Esophagus squamous epithelium (tissue), 5 donors: ENCODE data around the gene MSMO1. TPM values are rescaled to one million over a fixed set of nuclear protein-coding genes. Genes with fewer than 3 reads are reported as not detected.
"Not testable (repeated sequence)": the region's sequence is repeated elsewhere in the genome, so short reads cannot be mapped to it uniquely, and the experiment has no call there.

Source experiments
- DNase-seq: peaks from one replicate; lab custom pipeline; 2025; lab: John Stamatoyannopoulos, UW
- H3K27ac ChIP-seq, 4 donors: fragments of 200-600 bp; sonication (generic); one replicate each; pipeline ENCODE4 v1.5.1; 2016 to 2019; ENCODE audit warnings: mild to moderate bottlenecking in 1 of 4
- H3K27me3 ChIP-seq, 4 donors: fragments of 200-600 bp; sonication (generic); 1 replicate in 3 of 4; 2 replicates in 1 of 4; pipeline versions ENCODE4 v1.5.1 to v1.6.0; 2017 to 2021; ENCODE audit warnings: antibody characterized with exemption in 1 of 4
- H3K36me3 ChIP-seq, 3 donors: fragments of 200-600 bp; sonication (generic); one replicate each; pipeline ENCODE4 v1.5.1; 2016 to 2019
- H3K4me1 ChIP-seq, 3 donors: fragments of 200-600 bp; sonication (generic); one replicate each; pipeline ENCODE4 v1.5.1; 2017 to 2019
- H3K4me3 ChIP-seq, 4 donors: fragments of 200-600 bp; sonication (generic); 1 replicate in 3 of 4; 2 replicates in 1 of 4; pipeline ENCODE4 v1.5.1; 2016 to 2019; ENCODE audit warnings: mild to moderate bottlenecking in 2 of 4, moderate library complexity in 1 of 4
- H3K9me3 ChIP-seq, 3 donors: fragments of 200-600 bp; sonication (generic); one replicate each; pipeline ENCODE4 v1.5.1; 2016 to 2019
- POLR2A ChIP-seq, 4 donors: fragments of 450-650 bp; IDR thresholded peaks; one replicate each; pipeline ENCODE4 v1.6.1; 2017; ENCODE audit warnings: antibody characterized with exemption in 4 of 4, mild to moderate bottlenecking in 4 of 4, moderate library complexity in 3 of 4
- WGBS, 2 donors: methylation state at CpG; one replicate each; pipeline ENCODE4 v1.1.5; 2018; 5-methylcytosine and 5-hydroxymethylcytosine counted together
- intact Hi-C: fragments of 100-400 bp; cut with DNase I; formaldehyde crosslinking; loops from one replicate; pipeline ENCODE4 v1.15.0; 2022
- total RNA-seq, 4 donors: library from RNA; depleted of rRNA; stranded (reverse); fragments of >200 nt; gene quantifications; one replicate each; pipeline ENCODE4 v1.1.0, GENCODE V29; 2016
- TF ChIP-seq, protein P1 (sequence below), 6 experiments: fragments of 450-650 bp in 4 of 6; fragments of 200-600 bp in 2 of 6; sonication (generic) in 2 of 6; IDR thresholded peaks; one replicate each; pipeline ENCODE4 v1.5.1; 2016 to 2019; ENCODE audit warnings: antibody characterized with exemption in 6 of 6, mild to moderate bottlenecking in 4 of 6, moderate library complexity in 4 of 6
- donor health status: DM: yes; HTN: yes; CAD: no.

The MSMO1 gene
- total RNA-seq, 4 donors from 2014 or later: 122 to 302 (median 172) TPM

DNA sequence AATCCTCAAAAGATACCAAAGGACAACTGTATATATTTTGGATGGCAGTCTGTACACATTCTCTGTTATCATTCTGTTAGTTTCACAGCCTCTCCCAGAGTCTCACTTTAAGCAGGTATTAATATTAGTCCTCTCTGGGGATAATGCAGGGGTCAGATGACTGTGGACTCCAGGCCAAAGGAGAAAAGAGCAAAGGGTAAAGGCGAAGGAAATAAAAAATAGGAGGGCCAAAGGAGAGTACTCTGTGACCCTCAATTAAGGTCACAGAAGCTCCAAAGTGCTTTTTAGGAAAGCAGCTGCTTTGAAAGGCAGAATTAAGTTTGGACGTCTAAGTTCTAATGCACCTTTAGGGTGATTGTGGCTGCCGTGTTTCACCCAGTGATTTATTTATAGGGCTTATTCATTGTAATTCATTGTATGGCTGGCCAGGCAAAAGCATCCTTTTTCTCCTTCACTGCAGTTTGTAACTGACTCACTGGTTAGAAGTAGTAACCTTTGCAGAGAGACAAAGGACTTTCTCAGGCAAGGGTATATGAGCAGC, 7.8 kb downstream of the MSMO1 start:
- no peak for DNase-seq
- no peak for TF ChIP-seq POLR2A (IDR thresholded peaks at IDR 0.05)
- TF ChIP-seq, protein P1, sequence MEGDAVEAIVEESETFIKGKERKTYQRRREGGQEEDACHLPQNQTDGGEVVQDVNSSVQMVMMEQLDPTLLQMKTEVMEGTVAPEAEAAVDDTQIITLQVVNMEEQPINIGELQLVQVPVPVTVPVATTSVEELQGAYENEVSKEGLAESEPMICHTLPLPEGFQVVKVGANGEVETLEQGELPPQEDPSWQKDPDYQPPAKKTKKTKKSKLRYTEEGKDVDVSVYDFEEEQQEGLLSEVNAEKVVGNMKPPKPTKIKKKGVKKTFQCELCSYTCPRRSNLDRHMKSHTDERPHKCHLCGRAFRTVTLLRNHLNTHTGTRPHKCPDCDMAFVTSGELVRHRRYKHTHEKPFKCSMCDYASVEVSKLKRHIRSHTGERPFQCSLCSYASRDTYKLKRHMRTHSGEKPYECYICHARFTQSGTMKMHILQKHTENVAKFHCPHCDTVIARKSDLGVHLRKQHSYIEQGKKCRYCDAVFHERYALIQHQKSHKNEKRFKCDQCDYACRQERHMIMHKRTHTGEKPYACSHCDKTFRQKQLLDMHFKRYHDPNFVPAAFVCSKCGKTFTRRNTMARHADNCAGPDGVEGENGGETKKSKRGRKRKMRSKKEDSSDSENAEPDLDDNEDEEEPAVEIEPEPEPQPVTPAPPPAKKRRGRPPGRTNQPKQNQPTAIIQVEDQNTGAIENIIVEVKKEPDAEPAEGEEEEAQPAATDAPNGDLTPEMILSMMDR (IDR thresholded peaks at IDR 0.05): no peak
- H3K4me3 ChIP-seq: no peak overlapping the region
- peaks cover 0 to 51% (median 0%) of the 10 kb centered on the region in 3 donors for H3K4me1 ChIP-seq
- WGBS, 2 donors: 72 to 73% methylated on average over 3 of the region's 3 CpGs
- no peak overlapping the region for H3K27ac ChIP-seq
- peaks cover 0 to 86% (median 3%) of the 10 kb centered on the region in 3 donors for H3K36me3 ChIP-seq
- no peaks in the 10 kb centered on the region for H3K27me3 ChIP-seq
- no peaks in the 10 kb centered on the region for H3K9me3 ChIP-seq
- intact Hi-C loops: no loop called here

DNA sequence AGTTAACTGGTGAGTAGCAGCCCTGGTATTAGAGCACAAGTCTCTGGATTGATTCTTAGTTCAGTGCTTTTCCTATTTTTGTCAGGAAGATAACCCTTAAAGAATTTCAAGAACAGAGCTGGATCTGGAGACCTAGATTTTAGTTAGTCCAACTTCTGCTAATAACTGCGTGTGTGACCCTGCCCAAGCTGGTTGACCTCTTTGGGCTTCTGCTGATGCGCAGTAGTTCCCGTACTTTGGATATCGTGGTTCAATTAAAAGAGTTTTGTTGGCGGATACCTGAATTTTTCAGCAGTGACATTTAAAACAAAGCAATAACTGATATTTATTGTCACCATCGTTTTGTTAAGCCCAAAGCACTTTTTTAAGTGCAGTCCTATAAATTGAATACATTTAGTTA, 9.3 kb downstream of the MSMO1 start:
- intact Hi-C loops: no loop called here
- no peak for DNase-seq
- Histone ChIP-seq H3K9me3 (no peaks in the 10 kb centered on the region), H3K27ac (no peak overlapping the region), H3K27me3 (no peaks in the 10 kb centered on the region), H3K4me3 (no peak overlapping the region), H3K4me1 (peaks cover 0 to 36% (median 0%) of the 10 kb centered on the region in 3 donors), H3K36me3 (peaks cover 0 to 87% (median 7%) of the 10 kb centered on the region in 3 donors)
- WGBS, 2 donors: 89 to 91% methylated on average over 6 of the region's 6 CpGs
- TF ChIP-seq, protein P1 (IDR thresholded peaks at IDR 0.05): no peak
- no peak for TF ChIP-seq POLR2A (IDR thresholded peaks at IDR 0.05)

DNA sequence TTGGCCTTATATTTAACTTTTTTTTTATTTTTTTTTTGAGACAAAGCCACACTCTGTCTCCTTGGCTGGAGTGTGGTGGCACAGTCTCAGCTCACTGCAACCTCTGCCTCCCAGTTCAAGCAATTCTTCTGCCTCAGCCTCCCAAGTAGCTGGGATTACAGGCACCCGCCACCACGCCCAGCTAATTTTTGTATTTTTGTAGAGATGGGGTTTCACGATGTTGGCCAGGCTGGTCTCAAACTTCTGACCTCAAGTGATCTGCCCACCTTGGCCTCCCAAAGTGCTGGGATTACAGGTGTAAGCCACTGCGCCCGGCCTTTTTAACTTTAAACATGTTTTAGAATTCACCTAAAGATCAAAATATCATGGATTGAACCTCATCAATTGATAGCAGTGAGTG, 14.9 kb downstream of the MSMO1 start:
- intact Hi-C loops, DNase-seq, H3K27ac ChIP-seq, H3K4me3 ChIP-seq, H3K9me3 ChIP-seq, H3K4me1 ChIP-seq, H3K27me3 ChIP-seq: not testable (repeated sequence)
- peaks cover 0 to 65% (median 7%) of the 10 kb centered on the region in 3 donors for H3K36me3 ChIP-seq
- 91 to 98% methylated on average over 5 of the region's 5 CpGs for WGBS, 2 donors

DNA sequence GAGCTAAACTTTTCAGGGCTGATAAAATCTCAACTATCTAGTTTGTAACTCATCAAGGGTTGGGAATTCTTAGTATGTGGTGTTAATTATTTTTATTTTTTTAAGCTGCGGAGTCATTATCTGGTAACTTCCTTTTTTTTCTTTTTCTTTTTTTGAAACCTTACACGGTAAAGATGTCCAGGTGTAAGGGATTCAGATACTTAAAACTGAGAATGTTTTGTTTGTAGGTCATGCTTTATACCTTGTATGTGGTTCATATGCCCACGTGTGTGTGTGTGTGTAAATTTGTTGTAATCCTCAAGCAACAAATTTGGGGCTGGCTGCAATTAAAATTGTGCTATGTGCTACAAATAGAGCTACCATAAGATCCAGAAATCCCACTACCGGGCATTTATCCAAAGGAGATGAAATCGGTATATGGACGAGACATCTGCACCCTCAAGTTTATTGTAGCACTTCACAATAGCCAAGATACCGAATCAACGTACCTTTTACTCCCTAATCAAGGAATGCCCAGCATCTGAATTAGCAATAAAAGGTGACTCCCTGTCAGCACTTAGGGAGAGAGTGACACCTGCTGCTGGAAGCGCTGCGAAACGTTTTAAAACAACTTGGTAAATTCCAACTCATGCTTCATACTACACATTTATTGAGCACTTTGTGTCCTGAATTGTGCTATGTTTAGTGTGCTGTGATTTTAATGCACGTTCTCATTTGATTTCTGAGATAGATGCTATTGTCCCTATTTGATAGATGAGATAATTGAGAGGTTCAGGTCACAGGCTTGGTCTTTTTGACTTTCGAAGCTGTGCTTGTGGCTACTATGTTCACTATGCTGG, 16.1 kb downstream of the MSMO1 start:
- 74 to 84% methylated on average over 13 of the region's 13 CpGs for WGBS, 2 donors
- Histone ChIP-seq H3K27me3 (no peaks in the 10 kb centered on the region), H3K36me3 (peaks cover 0 to 53% (median 7%) of the 10 kb centered on the region in 3 donors), H3K9me3 (no peaks in the 10 kb centered on the region), H3K4me3 (no peak overlapping the region), H3K4me1 (no peaks in the 10 kb centered on the region), H3K27ac (no peak overlapping the region)
- intact Hi-C loops: no loop called here
- DNase-seq: no peak
- no peak for TF ChIP-seq POLR2A (IDR thresholded peaks at IDR 0.05)
- TF ChIP-seq, protein P1 (IDR thresholded peaks at IDR 0.05): peak in 1 of 6 experiments; percentile 16

DNA sequence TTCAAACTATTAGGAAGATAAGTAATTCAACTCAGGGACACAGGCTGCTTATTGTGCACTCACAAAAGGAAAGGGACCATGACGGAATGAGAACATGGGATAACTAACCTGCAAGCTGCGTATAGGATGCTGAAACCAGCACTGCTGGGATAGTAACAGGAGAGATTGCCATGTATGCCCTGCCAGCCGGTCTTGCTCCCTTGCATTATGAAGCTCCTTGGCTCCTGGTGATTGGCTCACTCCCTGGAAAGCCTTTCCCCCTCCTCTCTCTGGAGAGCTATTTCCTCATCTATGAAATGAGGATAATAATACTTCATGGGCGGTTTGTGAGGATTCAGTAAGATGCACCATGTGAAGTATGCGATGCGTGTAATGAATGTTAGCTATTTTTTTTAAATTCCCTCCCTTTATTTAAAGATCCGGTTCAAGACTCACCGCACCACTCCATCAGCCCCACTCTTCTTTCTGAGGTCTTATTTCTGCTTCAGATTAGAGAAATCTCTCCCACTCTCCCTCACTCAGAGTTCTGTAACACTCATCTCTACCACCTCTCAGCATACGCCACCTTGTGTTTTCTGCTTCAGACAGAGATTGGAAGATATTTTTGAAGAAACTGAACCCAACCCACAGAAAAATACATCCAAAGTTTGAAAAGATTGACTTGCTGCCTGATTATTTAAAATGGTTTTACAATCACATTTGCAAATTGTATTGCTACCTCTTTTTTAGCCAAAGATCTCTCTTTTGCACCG, 18.4 kb downstream of the MSMO1 start:
- WGBS, 2 donors: 85% methylated on average over 8 to 10 of the region's 10 CpGs
- no peak for DNase-seq
- Histone ChIP-seq H3K4me1 (no peaks in the 10 kb centered on the region), H3K27ac (no peak overlapping the region), H3K4me3 (no peak overlapping the region), H3K9me3 (no peaks in the 10 kb centered on the region), H3K36me3 (peaks cover 0 to 30% (median under 1%) of the 10 kb centered on the region in 3 donors), H3K27me3 (no peaks in the 10 kb centered on the region)
- intact Hi-C loops: no loop called here
- TF ChIP-seq POLR2A (IDR thresholded peaks at IDR 0.05): no peak
- TF ChIP-seq, protein P1 (IDR thresholded peaks at IDR 0.05): no peak
